ENCODE data around the gene CTTNBP2.

- TF ChIP-seq, protein P1, sequence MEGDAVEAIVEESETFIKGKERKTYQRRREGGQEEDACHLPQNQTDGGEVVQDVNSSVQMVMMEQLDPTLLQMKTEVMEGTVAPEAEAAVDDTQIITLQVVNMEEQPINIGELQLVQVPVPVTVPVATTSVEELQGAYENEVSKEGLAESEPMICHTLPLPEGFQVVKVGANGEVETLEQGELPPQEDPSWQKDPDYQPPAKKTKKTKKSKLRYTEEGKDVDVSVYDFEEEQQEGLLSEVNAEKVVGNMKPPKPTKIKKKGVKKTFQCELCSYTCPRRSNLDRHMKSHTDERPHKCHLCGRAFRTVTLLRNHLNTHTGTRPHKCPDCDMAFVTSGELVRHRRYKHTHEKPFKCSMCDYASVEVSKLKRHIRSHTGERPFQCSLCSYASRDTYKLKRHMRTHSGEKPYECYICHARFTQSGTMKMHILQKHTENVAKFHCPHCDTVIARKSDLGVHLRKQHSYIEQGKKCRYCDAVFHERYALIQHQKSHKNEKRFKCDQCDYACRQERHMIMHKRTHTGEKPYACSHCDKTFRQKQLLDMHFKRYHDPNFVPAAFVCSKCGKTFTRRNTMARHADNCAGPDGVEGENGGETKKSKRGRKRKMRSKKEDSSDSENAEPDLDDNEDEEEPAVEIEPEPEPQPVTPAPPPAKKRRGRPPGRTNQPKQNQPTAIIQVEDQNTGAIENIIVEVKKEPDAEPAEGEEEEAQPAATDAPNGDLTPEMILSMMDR (IDR thresholded peaks at IDR 0.05; ENCODE audit: low read depth, low read length) = no peak
- no peak for TF ChIP-seq EZH2phosphoT487 (IDR thresholded peaks at IDR 0.05; ENCODE audit: low read depth)
Measured at GRCh38 chr7:117841011-117841410, 32.2 kb downstream of the CTTNBP2 start.
